B cell (primary cell): ENCODE data around the gene ZDHHC21.

Experiments
- EZH2 ChIP-seq: IDR thresholded peaks from 2 replicates; pipeline ENCODE4 v1.6.1; 2012; ENCODE audit warnings: borderline replicate concordance, low read depth, mild to moderate bottlenecking, moderate library complexity, low read length; ENCODE audit not compliant: insufficient read depth, poor library complexity, severe bottlenecking
- TF ChIP-seq, protein P1 (sequence below): fragments of 200-600 bp; IDR thresholded peaks from one replicate; pipeline ENCODE4 v1.8.0; 2022; ENCODE audit warnings: antibody characterized with exemption, mild to moderate bottlenecking

- TF ChIP-seq, protein P1, sequence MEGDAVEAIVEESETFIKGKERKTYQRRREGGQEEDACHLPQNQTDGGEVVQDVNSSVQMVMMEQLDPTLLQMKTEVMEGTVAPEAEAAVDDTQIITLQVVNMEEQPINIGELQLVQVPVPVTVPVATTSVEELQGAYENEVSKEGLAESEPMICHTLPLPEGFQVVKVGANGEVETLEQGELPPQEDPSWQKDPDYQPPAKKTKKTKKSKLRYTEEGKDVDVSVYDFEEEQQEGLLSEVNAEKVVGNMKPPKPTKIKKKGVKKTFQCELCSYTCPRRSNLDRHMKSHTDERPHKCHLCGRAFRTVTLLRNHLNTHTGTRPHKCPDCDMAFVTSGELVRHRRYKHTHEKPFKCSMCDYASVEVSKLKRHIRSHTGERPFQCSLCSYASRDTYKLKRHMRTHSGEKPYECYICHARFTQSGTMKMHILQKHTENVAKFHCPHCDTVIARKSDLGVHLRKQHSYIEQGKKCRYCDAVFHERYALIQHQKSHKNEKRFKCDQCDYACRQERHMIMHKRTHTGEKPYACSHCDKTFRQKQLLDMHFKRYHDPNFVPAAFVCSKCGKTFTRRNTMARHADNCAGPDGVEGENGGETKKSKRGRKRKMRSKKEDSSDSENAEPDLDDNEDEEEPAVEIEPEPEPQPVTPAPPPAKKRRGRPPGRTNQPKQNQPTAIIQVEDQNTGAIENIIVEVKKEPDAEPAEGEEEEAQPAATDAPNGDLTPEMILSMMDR, result no peak
- no peak for TF ChIP-seq EZH2
Observed at GRCh38 chr9:14563902-14564624, 129.2 kb downstream of the ZDHHC21 start.
